A673 (cell line): ENCODE results near the gene GPR152.

Experiments
- CTCF ChIP-seq: fragments of 300-800, 200-600 bp; sonication (generic); conservative IDR thresholded peaks from 2 replicates; pipeline ENCODE4 v1.5.1; 2017; ENCODE audit warnings: low read depth, mild to moderate bottlenecking, antibody characterized with exemption, low read length, moderate library complexity, mixed read lengths
- EZH2 ChIP-seq: fragments of 200-600 bp; sonication (generic); IDR thresholded peaks from 2 replicates; pipeline ENCODE4 v1.6.1; 2017; ENCODE audit warnings: borderline replicate concordance, low read depth, mild to moderate bottlenecking, mixed read lengths, antibody characterized with exemption, low read length; ENCODE audit not compliant: poor library complexity, severe bottlenecking

GRCh38 chr11:67406420-67406968 lies 46.0 kb downstream of the GPR152 start:
- no peak for TF ChIP-seq CTCF
- TF ChIP-seq EZH2 = no peak
